HG02759 (cell line): ENCODE measurements around the gene OST4.

ENCODE experiments used
- ATAC-seq: cut with Tn5 transposase; IDR thresholded peaks from one replicate; pipeline ENCODE4 v1.9.1; 2021; ENCODE audit warnings: mild to moderate bottlenecking, moderate library complexity; ENCODE audit not compliant: unreplicated experiment

OST4 gene

DNA sequence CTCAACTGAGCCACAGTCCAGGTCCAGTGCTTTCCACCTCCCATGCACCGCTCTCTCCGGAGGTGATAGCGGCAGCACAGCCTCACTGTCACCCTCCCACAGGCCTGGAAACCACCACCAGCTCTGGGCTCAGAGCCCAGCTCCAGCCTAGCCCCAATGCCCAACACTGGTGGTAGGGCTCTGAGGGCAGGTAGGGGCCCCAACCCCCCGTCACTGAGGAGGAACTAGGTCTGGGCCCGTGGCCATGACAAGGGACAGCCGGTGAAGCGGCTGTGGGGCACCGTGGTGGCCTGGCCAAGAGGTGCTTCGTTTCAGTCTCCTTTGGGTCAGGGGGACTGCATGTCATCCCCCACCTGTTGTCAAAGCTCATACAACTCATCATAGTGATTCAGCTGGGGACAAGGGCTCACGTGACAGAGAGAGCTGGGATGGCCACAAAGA lies 44.2 kb downstream of the OST4 start:
- no peak for ATAC-seq

DNA sequence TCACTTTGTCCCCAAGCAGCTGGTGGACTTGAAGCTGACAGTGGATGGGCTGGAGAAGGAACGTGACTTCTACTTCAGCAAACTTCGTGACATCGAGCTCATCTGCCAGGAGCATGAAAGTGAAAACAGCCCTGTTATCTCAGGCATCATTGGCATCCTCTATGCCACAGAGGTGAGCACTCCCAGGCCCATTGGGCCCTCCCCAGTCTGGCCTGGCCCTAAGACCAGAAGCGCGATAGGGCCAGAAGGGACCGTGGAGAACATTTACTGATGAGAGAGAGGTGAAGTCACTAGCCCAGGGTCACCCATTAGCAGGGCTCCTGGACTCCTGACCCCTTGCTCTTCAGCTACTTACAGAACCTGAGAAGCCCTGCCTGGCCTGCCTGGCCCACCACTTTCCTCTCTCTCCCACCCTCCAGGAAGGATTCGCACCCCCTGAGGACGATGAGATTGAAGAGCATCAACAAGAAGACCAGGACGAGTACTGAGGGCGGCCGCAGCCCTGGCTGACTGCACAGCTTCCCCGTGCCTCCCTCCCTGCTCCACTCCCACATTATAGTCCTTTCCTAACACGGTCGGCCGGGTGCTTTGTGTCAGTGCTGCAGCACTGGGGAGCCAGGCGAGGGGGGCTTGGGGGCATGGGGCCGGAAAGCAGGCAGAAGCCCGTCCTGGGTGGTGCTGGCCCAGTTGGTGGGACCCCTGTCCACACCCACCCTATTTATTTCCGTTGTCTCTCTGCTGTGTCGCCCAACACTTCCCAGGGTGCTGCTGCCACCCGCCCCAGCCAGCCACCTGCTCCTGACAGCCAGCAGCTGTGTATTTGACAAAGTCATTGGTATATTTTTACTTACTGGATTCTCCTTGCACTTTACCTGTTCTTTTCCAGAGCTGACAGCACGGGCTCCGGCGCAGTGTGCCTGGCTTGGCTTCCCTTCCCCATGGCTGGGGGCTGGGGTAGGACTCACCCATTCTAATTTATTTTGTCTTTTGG lies 45.3 kb downstream of the OST4 start:
- no peak for ATAC-seq

DNA sequence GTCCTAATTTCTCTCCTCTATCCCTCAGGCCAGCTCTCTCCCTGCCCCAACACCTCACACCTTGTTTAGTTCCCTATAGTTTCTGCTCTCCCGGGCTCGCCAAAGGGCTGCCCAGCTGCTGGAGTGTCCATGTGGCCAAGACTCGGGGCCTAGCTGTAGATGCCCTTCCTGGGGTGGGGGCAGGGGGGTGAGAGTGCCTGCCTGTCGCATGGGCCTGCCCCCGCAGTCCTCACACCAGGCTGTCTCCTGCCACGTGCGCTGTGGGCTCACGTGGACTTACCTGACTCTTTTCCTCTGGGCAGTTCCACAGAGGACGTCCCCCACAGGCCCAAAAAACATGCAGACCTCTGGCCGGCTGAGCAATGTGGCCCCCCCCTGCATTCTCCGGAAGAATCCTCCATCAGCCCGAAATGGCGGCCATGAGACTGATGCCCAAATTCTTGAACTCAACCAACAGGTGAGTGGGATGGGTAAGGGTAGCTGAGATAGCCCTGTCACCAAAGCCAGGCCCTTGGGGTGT lies 46.1 kb downstream of the OST4 start:
- ATAC-seq, result no peak

DNA sequence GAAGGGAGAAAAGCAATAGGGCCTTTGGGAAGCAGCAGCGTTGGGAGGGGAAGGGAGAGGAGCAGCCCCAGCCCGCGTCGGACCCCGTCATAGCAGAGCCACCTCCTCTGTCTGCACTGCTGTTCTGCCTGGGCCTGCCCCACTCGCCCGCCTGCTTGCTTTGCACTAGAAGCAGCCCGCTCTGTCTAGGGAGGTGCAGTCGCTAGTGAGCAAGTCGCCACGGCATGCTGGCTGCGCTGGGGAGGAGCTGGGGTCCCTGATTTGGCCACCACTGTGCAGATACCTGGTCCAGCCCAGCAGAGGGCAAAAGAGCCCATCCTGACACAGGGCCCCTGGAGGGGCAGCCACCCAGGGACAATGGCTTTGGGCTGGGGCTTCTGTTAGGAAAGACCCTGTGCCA lies 46.6 kb downstream of the OST4 start:
- no peak for ATAC-seq

DNA sequence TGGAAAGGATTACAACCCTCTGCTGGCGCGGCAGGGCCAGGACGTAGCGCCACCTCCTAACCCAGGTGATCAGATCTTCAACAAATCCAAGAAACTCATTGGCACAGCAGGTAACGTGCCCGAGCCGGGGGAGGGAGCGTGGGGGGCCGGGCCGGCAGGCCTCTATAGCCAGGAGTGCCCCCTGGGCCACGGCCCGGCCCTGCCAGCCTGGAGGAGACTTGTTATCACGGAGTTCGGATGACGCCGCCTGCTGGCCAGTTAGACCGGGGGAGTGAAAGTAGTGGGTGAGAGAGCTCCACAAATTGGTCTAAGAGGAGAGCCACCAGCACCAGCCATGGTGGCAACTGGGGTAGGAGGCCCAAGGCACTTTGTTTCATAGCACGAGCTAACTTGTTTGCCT lies 47.3 kb downstream of the OST4 start:
- no peak for ATAC-seq

DNA sequence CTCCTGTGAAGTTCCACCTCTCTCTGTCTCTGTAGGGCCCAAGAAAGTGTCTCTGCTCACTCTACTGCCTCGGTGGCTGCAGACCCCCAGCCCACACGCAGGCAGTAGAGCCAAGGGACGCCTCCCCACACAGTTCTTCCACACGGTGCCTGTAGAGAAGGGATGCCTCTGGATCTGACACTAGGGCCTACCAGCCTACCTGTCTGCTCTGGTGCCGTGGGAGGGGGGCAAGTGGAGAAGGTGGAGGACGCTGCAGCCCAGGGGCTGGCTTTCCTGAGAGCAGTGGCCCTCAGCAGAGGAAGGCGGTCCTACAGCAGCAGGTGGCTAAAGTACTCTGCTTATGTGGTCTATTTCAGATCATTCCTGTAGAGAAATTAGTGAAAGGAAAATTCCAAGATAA lies 47.7 kb downstream of the OST4 start:
- ATAC-seq, result no peak

DNA sequence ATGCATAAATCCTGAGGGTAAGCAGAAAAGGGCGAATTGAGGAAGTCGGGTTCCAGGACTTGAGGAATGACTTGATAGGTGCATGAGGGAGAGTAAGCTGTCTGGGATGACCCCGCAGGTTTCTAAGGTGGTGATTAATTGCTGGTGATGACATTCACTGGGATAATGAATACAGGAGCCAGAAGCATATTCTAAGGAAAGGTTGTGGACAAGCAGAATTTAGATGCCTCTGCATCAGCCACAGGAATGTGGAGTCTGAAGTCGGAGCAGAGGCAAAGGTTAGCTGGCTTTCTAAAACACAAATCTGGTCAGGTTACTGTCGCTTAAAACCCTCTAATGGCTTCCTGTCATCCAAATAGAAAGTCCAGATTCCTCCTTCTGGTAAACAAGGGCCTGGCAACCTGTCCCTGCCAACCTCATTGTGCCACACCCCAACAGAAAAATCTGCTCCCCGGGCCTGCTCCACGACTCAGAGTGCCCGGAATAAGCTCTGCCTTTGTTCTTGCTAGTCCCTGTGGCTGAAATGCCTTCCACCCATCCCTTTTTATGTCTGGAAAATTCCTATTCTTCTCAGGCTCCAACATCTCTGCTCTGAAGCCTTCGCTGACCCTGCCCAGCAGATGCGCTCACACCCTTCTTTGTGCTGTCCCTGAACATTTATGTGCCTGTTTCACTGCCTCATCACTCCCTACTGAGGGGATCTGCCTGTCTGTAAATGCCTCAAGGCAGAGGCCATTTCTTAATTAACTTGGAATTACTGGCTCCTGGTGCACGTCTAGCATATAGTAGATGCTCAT lies 50.0 kb downstream of the OST4 start:
- ATAC-seq, result no peak
